NCI-H2107 treated with DMSO at 0.1 percent for 48 hours (cell line): ENCODE data around the gene AMPH.
"Not testable (repeated sequence)": the region's sequence is repeated elsewhere in the genome, so short reads cannot be mapped to it uniquely, and the experiment has no call there.

Experiments
- DNase-seq: peaks from one replicate; lab custom pipeline; 2025; ENCODE audit not compliant: unreplicated experiment; lab: John Stamatoyannopoulos, UW

Gene AMPH

GRCh38 chr7:38354271-38354851 is 276.8 kb downstream of the AMPH start:
- DNase-seq: not testable (repeated sequence)

DNA sequence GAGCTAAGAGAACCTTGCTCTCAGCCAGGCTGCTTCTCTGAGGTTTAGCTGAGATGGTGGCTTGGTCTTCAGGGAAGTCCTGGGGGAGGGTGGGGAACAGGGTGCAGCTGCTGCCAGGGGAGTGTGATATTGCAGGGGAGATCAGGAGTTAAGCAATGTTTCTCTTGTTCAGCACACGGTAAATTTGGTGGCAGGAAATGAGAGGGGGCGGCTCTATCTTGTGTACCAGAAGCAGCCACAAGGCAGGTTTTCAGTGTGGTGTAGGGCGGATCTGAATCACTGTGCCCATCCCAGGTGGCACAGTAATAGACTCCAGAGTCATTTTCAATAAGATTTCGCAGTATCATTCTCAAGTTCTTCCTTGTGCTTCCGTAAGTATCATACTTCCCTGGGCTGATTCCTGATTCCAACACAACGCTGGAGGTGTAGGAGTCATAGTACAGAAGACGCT is 277.7 kb downstream of the AMPH start:
- DNase-seq: not testable (repeated sequence)

- no peak for DNase-seq
These were observed 279.6 kb downstream of the AMPH start for GRCh38 chr7:38351601-38352000.

- DNase-seq: not testable (repeated sequence)
These were observed 280.4 kb downstream of the AMPH start for GRCh38 chr7:38350777-38351176.

DNA sequence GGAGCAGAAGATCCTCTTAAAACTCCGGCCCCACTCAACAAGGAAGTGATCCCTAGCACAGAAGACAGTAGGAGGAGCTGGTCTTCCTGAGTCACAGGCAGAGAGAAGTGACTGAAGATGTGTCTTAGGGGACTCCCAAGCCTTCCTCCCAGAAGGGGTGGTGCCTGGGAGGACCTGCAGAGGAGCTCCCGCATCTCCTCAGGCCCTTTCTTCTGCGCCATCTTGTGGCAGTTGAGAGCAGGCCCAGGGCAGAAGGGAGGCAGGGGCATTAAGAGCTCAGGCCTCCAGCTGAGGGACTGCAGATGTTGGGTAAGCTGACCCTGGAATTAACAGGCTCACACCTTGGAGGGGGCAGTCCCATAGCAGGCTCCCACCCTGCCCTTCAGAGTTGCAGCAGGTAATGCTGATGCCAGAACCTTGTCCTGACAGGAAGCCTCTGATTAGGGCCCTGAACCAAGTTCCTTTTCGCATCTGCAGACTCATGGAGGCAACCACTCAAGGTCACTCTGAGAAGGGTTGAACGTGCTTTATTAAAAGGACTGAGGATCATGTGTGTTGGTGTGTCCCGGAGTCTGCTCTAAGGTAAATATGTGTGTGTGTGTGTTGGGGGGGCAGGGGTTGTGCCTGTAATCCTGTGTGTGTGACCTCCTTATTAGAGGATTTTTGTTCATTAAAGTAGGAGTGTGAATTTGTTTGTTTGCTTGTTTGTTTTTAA is 281.1 kb downstream of the AMPH start:
- not testable (repeated sequence) for DNase-seq

GRCh38 chr7:38349126-38349795 is 281.9 kb downstream of the AMPH start:
- not testable (repeated sequence) for DNase-seq

GRCh38 chr7:38345299-38346172 is 285.6 kb downstream of the AMPH start:
- peak; percentile 32 for DNase-seq

DNA sequence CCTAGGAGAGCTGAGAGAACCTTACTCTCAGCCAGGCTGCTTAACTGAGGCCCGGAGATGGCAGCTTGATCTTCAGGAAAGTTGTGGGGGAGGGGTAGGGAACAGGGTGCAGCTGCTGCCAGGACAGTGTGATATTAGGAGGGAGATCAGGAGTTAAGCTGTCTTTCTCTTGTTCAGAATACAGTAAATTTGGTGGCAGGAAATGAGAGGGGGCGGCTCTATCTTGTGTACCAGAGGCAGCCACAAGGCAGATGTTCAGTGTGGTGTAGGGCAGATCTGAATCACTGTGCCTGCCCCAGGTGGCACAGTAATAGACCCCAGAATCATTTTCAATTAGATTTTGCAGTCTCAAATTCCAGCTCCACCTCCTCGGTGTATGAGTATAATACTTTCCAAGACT is 286.4 kb downstream of the AMPH start:
- DNase-seq: peak; percentile 62

GRCh38 chr7:38342135-38342534 is 289.0 kb downstream of the AMPH start:
- not testable (repeated sequence) for DNase-seq

GRCh38 chr7:38341172-38341705 is 289.9 kb downstream of the AMPH start:
- not testable (repeated sequence) for DNase-seq

GRCh38 chr7:38339953-38340819 is 291.0 kb downstream of the AMPH start:
- DNase-seq: no peak

- not testable (repeated sequence) for DNase-seq
These were observed 295.0 kb downstream of the AMPH start for GRCh38 chr7:38336148-38336515.

DNA sequence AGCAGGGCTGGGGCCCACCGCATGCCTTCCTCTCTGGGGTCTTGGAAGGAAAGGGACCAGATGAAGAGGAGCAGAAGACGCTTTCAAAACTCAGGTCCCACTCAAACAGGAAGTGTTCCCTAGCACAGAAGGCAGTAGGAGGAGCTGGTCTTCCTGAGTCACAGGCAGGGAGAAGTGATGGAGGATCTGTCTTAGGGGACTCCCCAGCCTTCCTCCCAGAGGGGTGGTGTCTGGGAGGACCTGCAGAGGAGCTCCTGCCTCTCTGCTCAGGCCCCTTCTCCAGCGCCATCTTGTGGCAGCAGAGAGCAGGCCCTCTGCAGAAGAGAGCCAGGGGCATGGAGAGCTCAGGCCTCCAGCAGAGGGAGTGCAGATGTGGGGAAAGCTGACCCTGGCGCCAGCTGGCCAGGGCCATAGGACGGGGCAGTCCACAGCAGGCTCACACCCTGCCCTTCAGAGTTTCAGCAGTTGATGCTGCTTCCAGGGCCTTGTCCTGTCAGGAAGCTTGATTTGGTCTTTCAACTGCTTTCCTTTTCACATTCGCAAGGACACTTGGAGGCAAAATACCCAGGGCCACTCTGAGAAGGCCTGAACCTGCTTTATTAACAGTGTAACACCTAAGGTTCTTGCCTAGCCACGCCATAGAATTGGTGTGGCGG is 295.6 kb downstream of the AMPH start:
- DNase-seq: peak; percentile 44

DNA sequence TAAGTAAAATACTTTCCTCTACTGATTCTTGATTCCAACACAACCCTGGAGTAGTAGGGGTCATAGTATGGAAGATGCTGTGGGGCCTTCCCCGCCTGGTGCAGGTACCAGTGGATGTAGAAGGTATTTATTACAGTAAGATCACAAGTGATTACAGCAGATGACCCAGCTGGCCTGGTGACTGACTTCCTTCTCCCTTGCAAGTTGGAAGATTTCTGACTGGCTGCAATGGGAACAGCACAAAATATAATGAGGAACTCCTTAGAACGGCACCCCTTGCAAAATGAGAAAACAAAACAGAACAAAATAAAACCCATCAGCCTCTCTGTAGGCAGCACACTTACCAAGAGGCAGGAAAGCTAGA is 296.1 kb downstream of the AMPH start:
- no peak for DNase-seq

DNA sequence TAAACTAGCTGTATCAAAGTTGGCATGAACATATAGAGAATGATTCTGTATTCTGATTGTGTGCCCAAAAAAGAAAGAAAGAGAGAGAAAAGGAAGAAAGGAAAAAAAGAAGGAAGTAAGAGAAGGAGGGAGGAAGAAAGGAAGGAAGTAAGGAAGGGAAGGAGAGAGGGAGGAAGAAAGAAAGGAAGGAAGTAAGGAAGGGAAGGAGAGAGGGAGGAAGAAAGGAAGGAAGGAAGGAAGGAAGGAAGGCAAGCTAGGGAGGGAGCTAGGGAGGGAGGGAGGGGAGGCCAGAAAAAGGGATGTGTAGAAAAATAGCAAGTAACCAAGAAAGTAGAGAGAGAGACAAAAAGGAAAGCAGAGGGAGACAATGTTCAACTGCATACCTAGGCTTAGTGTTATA is 297.0 kb downstream of the AMPH start:
- DNase-seq: no peak
